Middle frontal gyrus (tissue), 1 donor: ENCODE measurements around the gene OR2F1.

ENCODE experiments used
- DNase-seq: peaks from one replicate; pipeline ENCODE4 v3.0.0-alpha.2; 2015; ENCODE audit warnings: low spot score; ENCODE audit errors: extremely low spot score

Gene OR2F1

GRCh38 chr7:143954135-143954534 is 509 bp upstream of the OR2F1 start:
- DNase-seq, result no peak

- DNase-seq, result no peak
These were observed 4.1 kb downstream of the OR2F1 start for GRCh38 chr7:143958781-143959180.

- DNase-seq, result no peak
These were observed 6.4 kb downstream of the OR2F1 start for GRCh38 chr7:143960813-143961610.

GRCh38 chr7:143965280-143965679 is 10.6 kb downstream of the OR2F1 start:
- no peak for DNase-seq

GRCh38 chr7:143967398-143967797 is 12.8 kb downstream of the OR2F1 start:
- DNase-seq, result no peak

- no peak for DNase-seq
These were observed 19.3 kb downstream of the OR2F1 start for GRCh38 chr7:143973870-143974416.

GRCh38 chr7:143974459-143974858 is 19.8 kb downstream of the OR2F1 start:
- no peak for DNase-seq

GRCh38 chr7:143975617-143976016 is 21.0 kb downstream of the OR2F1 start:
- DNase-seq, result no peak

- DNase-seq, result no peak
These were observed 23.9 kb downstream of the OR2F1 start for GRCh38 chr7:143978585-143978984.

- no peak for DNase-seq
These were observed 24.7 kb downstream of the OR2F1 start for GRCh38 chr7:143979359-143979758.

GRCh38 chr7:143979998-143980397 is 25.4 kb downstream of the OR2F1 start:
- no peak for DNase-seq

- DNase-seq, result no peak
These were observed 26.3 kb downstream of the OR2F1 start for GRCh38 chr7:143980746-143981510.

GRCh38 chr7:143983960-143984359 is 29.3 kb downstream of the OR2F1 start:
- no peak for DNase-seq

GRCh38 chr7:143987513-143987912 is 32.9 kb downstream of the OR2F1 start:
- no peak for DNase-seq

- DNase-seq, result no peak
These were observed 34.5 kb downstream of the OR2F1 start for GRCh38 chr7:143988976-143989745.

- no peak for DNase-seq
These were observed 38.0 kb downstream of the OR2F1 start for GRCh38 chr7:143992670-143993069.

GRCh38 chr7:143993924-143994323 is 39.3 kb downstream of the OR2F1 start:
- no peak for DNase-seq

- no peak for DNase-seq
These were observed 45.4 kb downstream of the OR2F1 start, which contains the start of gene OR6B1 for GRCh38 chr7:144000020-144000419. TSS of gene OR6B1 (plus strand) at chr7:144000320. CDS start at chr7:144003997, 3,677 bp downstream.

GRCh38 chr7:144001543-144001942 is 46.9 kb downstream of the OR2F1 start:
- DNase-seq, result no peak

- no peak for DNase-seq
These were observed 50.1 kb downstream of the OR2F1 start for GRCh38 chr7:144004703-144005102.

- no peak for DNase-seq
These were observed 51.5 kb downstream of the OR2F1 start for GRCh38 chr7:144006029-144006691.
